NT2/D1 (cell line): Measurements from ENCODE around the gene NEUROG1.

Experiments
- YY1 ChIP-seq: IDR thresholded peaks from 2 replicates; pipeline ENCODE4 v1.6.1; 2011; ENCODE audit not compliant: insufficient read length, insufficient read depth
- ZNF274 ChIP-seq: IDR thresholded peaks from 2 replicates; pipeline ENCODE4 v1.6.1; 2011; ENCODE audit warnings: mild to moderate bottlenecking, low read depth, low read length

GRCh38 chr5:135543485-135544304, 7.9 kb upstream of the NEUROG1 start:
- TF ChIP-seq YY1 (no peak), ZNF274 (no peak)
